SK-N-SH (cell line): Measurements from ENCODE around the gene NTPCR. TPM values are rescaled to one million over a fixed set of nuclear protein-coding genes. Genes with fewer than 3 reads are reported as not detected.

Source experiments
- CTCF ChIA-PET: fragments of 300-600, 350-600 bp; formaldehyde crosslinking; extraction: SDS; loops from one replicate; lab custom pipeline; 2021; lab: Yijun Ruan, JAX
- POLR2A ChIA-PET: fragments of 350-600 bp; sonication (Branson Sonifier 250); formaldehyde crosslinking; extraction: SDS; loops from one replicate; lab custom pipeline; 2020; ENCODE audit warnings: antibody characterized with exemption, inconsistent platforms; lab: Yijun Ruan, JAX
- DNase-seq: peaks from one replicate; pipeline ENCODE4 v3.0.0; 2012
- H2AFZ ChIP-seq: fragments of 200-600 bp; sonication (generic); 2 replicates; pipeline ENCODE4 v1.8.1; 2016; ENCODE audit warnings: antibody characterized with exemption, mild to moderate bottlenecking, low read depth
- H3F3A ChIP-seq: fragments of 200-600 bp; sonication (generic); replicated peaks from 2 replicates; pipeline ENCODE3; 2016; ENCODE audit warnings: antibody characterized with exemption, mild to moderate bottlenecking; ENCODE audit not compliant: insufficient read depth
- H3K27ac ChIP-seq, 2 experiments: fragments of 200-500 bp in 1 of 2; fragments of 200-600 bp in 1 of 2; sonication (Bioruptor generic) in 1 of 2; sonication (generic), shearing (Covaris generic) in 1 of 2; 2 replicates each; pipeline versions ENCODE4 v1.5.1 to v1.6.1; 2014 to 2016; ENCODE audit warnings: low read depth in 2 of 2, inconsistent platforms in 1 of 2, low read length in 1 of 2, mild to moderate bottlenecking in 1 of 2, mixed read lengths in 1 of 2
- H3K27me3 ChIP-seq: fragments of 200-600 bp; sonication (generic), shearing (Covaris generic); 2 replicates; pipeline ENCODE4 v1.6.1; 2016; ENCODE audit warnings: mixed run types; ENCODE audit not compliant: insufficient read depth
- H3K36me3 ChIP-seq, 2 experiments: fragments of 200-500 bp in 1 of 2; fragments of 200-600 bp in 1 of 2; sonication (Bioruptor generic) in 1 of 2; sonication (generic) in 1 of 2; replicated peaks in 1 of 2; 2 replicates each; pipeline versions ENCODE3 to v1.5.1; 2014 to 2016; ENCODE audit warnings: low read length in 1 of 2, mild to moderate bottlenecking in 1 of 2; ENCODE audit not compliant: insufficient read depth in 2 of 2, control insufficient read depth in 1 of 2
- H3K4me1 ChIP-seq, 2 experiments: fragments of 200-500 bp in 1 of 2; fragments of 200-600 bp in 1 of 2; sonication (Bioruptor generic) in 1 of 2; sonication (generic), shearing (Covaris generic) in 1 of 2; 2 replicates each; pipeline versions ENCODE4 v1.5.1 to v1.6.1; 2014 to 2016; ENCODE audit warnings: low read depth in 1 of 2, low read length in 1 of 2, mixed run types in 1 of 2; ENCODE audit not compliant: insufficient read depth in 2 of 2, control insufficient read depth in 1 of 2
- H3K4me2 ChIP-seq: fragments of 200-600 bp; sonication (generic), shearing (Covaris generic); 2 replicates; pipeline ENCODE4 v1.6.1; 2017; ENCODE audit warnings: mixed run types
- H3K4me3 ChIP-seq, 2 experiments: fragments of 200-500 bp in 1 of 2; fragments of 200-600 bp in 1 of 2; sonication (Bioruptor generic) in 1 of 2; sonication (generic), shearing (Covaris generic) in 1 of 2; 2 replicates each; pipeline versions ENCODE4 v1.5.1 to v1.8.1; 2014 to 2016; ENCODE audit warnings: low read depth in 2 of 2, inconsistent platforms in 1 of 2, low read length in 1 of 2, mild to moderate bottlenecking in 1 of 2, mixed read lengths in 1 of 2, moderate library complexity in 1 of 2
- H3K79me2 ChIP-seq: fragments of 200-600 bp; sonication (generic); 2 replicates; pipeline ENCODE4 v1.8.1; 2017; ENCODE audit warnings: mild to moderate bottlenecking; ENCODE audit not compliant: insufficient read depth
- H3K9ac ChIP-seq: fragments of 200-600 bp; sonication (generic); 2 replicates; pipeline ENCODE4 v1.6.1; 2017; ENCODE audit warnings: mixed run types
- H3K9me2 ChIP-seq: fragments of 200-600 bp; sonication (generic); 2 replicates; pipeline ENCODE4 v1.6.1; 2017; ENCODE audit warnings: mixed run types
- H3K9me3 ChIP-seq: fragments of 200-600 bp; sonication (generic); 2 replicates; pipeline ENCODE4 v1.6.1; 2017; ENCODE audit warnings: mixed run types, mild to moderate bottlenecking, moderate library complexity
- H4K20me1 ChIP-seq: fragments of 200-600 bp; sonication (generic); 2 replicates; pipeline ENCODE4 v1.6.1; 2017; ENCODE audit warnings: mild to moderate bottlenecking, mixed run types; ENCODE audit not compliant: insufficient read depth
- EP300 ChIP-seq, 2 experiments: IDR thresholded peaks; 2 replicates each; pipeline versions ENCODE4 v1.4.0 to v1.6.1; 2012; ENCODE audit warnings: borderline replicate concordance in 1 of 2, low read depth in 1 of 2, low read length in 1 of 2
- FOSL2 ChIP-seq: IDR thresholded peaks from 2 replicates; pipeline ENCODE4 v1.4.0; 2012; ENCODE audit warnings: low read depth, mild to moderate bottlenecking, moderate library complexity, borderline replicate concordance
- FOXJ3 ChIP-seq: sonication (generic); formaldehyde crosslinking; IDR thresholded peaks from 2 replicates; pipeline ENCODE4 v1.5.1; 2020; ENCODE audit warnings: mild to moderate bottlenecking, missing genetic modification reagents
- FOXM1 ChIP-seq: IDR thresholded peaks from 2 replicates; pipeline ENCODE4 v1.4.0; 2012; ENCODE audit warnings: low read depth, mild to moderate bottlenecking
- GATA2 ChIP-seq: sonication (generic); formaldehyde crosslinking; IDR thresholded peaks from 2 replicates; pipeline ENCODE4 v1.5.0; 2020; ENCODE audit warnings: mild to moderate bottlenecking, missing genetic modification reagents
- JUND ChIP-seq: IDR thresholded peaks from 2 replicates; pipeline ENCODE4 v1.4.0; 2012
- RCOR1 ChIP-seq: fragments of 150-350 bp; IDR thresholded peaks from 2 replicates; pipeline ENCODE4 v1.6.1; 2017; ENCODE audit warnings: antibody characterized with exemption, low read length
- RXRA ChIP-seq: IDR thresholded peaks from 2 replicates; pipeline ENCODE4 v1.4.0; 2012; ENCODE audit warnings: low read depth, mild to moderate bottlenecking, borderline replicate concordance
- TAF1 ChIP-seq: IDR thresholded peaks from 2 replicates; pipeline ENCODE4 v1.6.1; 2012; ENCODE audit warnings: low read depth, mild to moderate bottlenecking, low read length, moderate library complexity, borderline replicate concordance
- TEAD4 ChIP-seq: IDR thresholded peaks from 2 replicates; pipeline ENCODE4 v1.4.0; 2012; ENCODE audit warnings: mild to moderate bottlenecking, borderline replicate concordance; ENCODE audit not compliant: insufficient read depth
- YY1 ChIP-seq: IDR thresholded peaks from 2 replicates; pipeline ENCODE4 v1.4.0; 2012; ENCODE audit warnings: low read depth, mild to moderate bottlenecking
- WGBS: methylation state at CpG from one replicate; pipeline ENCODE4 v1.1.6; 2017; ENCODE audit warnings: low lambda C conversion rate; 5-methylcytosine and 5-hydroxymethylcytosine counted together
- polyA plus RNA-seq, 3 experiments: library from polyadenylated mRNA; depleted of rRNA; stranded (reverse); fragments of >200 nt; gene quantifications; 2 replicates each; pipeline ENCODE4 v1.2.3, GENCODE V29; 2012
- TF ChIP-seq, protein P1 (sequence below): fragments of 150-350 bp; IDR thresholded peaks from 2 replicates; pipeline ENCODE4 v1.6.1; 2017; ENCODE audit warnings: antibody characterized with exemption, low read length, low read depth, borderline replicate concordance
- TF ChIP-seq, protein P2 (sequence below): IDR thresholded peaks from 2 replicates; pipeline ENCODE4 v1.4.0; 2012; ENCODE audit warnings: low read depth, borderline replicate concordance
- TF ChIP-seq, protein P3 (sequence below): IDR thresholded peaks from 2 replicates; pipeline ENCODE4 v1.6.1; 2012; ENCODE audit warnings: mild to moderate bottlenecking, low read depth, low read length, moderate library complexity

NTPCR gene
- polyA plus RNA-seq, 1 of the 3 experiments (the other 2 are of a cell fraction): 20.8 TPM

DNA sequence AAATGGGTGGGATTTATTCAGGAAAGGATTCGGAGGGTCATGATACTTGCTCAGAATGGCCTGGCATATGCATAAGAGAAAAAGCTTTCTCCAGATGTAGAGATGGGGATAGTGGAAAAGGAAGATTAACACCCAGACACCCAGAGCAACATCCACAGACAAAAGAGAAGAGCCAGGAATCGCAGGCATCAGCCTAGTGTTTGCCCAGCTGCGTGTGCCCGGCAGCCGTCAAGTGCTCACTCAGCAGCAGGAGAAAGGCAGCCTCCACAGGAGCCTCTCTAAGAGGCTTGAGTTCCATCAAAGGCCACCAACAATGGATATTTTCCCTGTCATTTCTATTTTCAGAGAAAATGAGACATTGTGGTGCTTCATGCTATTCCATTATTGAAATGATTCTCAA is 54.7 kb downstream of the NTPCR start (continued):
- TF ChIP-seq, protein P1, sequence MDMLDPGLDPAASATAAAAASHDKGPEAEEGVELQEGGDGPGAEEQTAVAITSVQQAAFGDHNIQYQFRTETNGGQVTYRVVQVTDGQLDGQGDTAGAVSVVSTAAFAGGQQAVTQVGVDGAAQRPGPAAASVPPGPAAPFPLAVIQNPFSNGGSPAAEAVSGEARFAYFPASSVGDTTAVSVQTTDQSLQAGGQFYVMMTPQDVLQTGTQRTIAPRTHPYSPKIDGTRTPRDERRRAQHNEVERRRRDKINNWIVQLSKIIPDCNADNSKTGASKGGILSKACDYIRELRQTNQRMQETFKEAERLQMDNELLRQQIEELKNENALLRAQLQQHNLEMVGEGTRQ: no peak
- TF ChIP-seq TAF1: no peak
- TF ChIP-seq YY1: no peak

DNA sequence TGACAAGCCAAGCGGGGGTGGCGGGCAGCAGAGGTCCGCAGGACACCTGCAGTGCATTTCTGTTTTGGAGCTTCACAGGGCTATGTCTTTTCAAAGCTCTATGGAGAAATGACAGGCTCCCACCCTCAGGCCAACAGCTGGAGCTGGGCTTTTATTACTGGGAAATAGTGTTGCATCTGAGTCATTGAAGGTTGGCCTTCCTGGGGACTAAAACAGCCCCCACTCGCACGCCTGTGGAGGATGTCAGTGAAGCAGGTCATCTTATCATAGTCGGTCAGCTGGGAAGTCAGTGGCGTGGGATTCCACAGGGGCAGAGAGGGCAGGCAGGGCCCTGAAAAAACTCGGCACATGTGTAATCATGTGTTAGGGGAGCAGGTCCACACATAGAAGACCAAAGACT is 55.3 kb downstream of the NTPCR start:
- peaks cover 0 to 1% of the 10 kb centered on the region in 2 experiments for H3K36me3 ChIP-seq
- WGBS: 92% methylated on average over 8 of the region's 8 CpGs
- TF ChIP-seq RXRA (no peak), TEAD4 (no peak), GATA2 (peak; percentile 38), FOXJ3 (CRISPR knock-in tag) (no peak), FOSL2 (no peak), EP300 (IDR thresholded peaks at IDR 0.05; ENCODE audit: borderline replicate concordance in 1 of 2, low read depth in 1 of 2, low read length in 1 of 2) (peak in 1 of 2 experiments; percentile 52; a peak in 1 of 4 replicates), JUND (no peak), TAF1 (no peak), RCOR1 (peak; percentile 90), FOXM1 (no peak), YY1 (no peak)
- TF ChIP-seq, protein P2, sequence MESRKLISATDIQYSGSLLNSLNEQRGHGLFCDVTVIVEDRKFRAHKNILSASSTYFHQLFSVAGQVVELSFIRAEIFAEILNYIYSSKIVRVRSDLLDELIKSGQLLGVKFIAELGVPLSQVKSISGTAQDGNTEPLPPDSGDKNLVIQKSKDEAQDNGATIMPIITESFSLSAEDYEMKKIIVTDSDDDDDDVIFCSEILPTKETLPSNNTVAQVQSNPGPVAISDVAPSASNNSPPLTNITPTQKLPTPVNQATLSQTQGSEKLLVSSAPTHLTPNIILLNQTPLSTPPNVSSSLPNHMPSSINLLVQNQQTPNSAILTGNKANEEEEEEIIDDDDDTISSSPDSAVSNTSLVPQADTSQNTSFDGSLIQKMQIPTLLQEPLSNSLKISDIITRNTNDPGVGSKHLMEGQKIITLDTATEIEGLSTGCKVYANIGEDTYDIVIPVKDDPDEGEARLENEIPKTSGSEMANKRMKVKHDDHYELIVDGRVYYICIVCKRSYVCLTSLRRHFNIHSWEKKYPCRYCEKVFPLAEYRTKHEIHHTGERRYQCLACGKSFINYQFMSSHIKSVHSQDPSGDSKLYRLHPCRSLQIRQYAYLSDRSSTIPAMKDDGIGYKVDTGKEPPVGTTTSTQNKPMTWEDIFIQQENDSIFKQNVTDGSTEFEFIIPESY: no peak
- TF ChIP-seq, protein P3, sequence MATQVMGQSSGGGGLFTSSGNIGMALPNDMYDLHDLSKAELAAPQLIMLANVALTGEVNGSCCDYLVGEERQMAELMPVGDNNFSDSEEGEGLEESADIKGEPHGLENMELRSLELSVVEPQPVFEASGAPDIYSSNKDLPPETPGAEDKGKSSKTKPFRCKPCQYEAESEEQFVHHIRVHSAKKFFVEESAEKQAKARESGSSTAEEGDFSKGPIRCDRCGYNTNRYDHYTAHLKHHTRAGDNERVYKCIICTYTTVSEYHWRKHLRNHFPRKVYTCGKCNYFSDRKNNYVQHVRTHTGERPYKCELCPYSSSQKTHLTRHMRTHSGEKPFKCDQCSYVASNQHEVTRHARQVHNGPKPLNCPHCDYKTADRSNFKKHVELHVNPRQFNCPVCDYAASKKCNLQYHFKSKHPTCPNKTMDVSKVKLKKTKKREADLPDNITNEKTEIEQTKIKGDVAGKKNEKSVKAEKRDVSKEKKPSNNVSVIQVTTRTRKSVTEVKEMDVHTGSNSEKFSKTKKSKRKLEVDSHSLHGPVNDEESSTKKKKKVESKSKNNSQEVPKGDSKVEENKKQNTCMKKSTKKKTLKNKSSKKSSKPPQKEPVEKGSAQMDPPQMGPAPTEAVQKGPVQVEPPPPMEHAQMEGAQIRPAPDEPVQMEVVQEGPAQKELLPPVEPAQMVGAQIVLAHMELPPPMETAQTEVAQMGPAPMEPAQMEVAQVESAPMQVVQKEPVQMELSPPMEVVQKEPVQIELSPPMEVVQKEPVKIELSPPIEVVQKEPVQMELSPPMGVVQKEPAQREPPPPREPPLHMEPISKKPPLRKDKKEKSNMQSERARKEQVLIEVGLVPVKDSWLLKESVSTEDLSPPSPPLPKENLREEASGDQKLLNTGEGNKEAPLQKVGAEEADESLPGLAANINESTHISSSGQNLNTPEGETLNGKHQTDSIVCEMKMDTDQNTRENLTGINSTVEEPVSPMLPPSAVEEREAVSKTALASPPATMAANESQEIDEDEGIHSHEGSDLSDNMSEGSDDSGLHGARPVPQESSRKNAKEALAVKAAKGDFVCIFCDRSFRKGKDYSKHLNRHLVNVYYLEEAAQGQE: no peak
- H3K27ac ChIP-seq: peak overlapping the region in 1 of 2 experiments; percentile 51; a peak in 2 of 4 replicates
- POLR2A ChIA-PET: interaction anchor here (1.3 kb wide), 1 partner anchor 20 kb away, joined by 3 read pairs; no protein-coding TSS in a partner anchor
- no peaks in the 10 kb centered on the region for H3K79me2 ChIP-seq
- peaks cover 9 to 28% of the 10 kb centered on the region in 2 experiments for H3K4me1 ChIP-seq
- H3K27me3 ChIP-seq: no peaks in the 10 kb centered on the region
- H4K20me1 ChIP-seq: peaks cover 7% of the 10 kb centered on the region; the same call in 1 of the 2 replicates
- H2AFZ ChIP-seq: no peak overlapping the region
- H3K9me3 ChIP-seq: no peaks in the 10 kb centered on the region
- no peak overlapping the region for H3K4me3 ChIP-seq
- H3F3A ChIP-seq: peaks cover 6% of the 10 kb centered on the region
- DNase-seq: peak; percentile 68
- no peaks in the 10 kb centered on the region for H3K9me2 ChIP-seq
- no peak overlapping the region for H3K4me2 ChIP-seq
- no peak overlapping the region for H3K9ac ChIP-seq
- CTCF ChIA-PET: interaction anchor here (1.0 to 1.9 kb wide), 4 partner anchors 8 to 371 kb away, joined by 5 to 7 read pairs (median 5); no protein-coding TSS in a partner anchor
